DMS79 (cell line): Measurements from ENCODE around the gene RPL38.
A peak's percentile ranks its signal among the peaks of the same experiment; 100 is the strongest.

Experiments used
- DNase-seq: peaks from one replicate; lab custom pipeline; 2025; lab: John Stamatoyannopoulos, UW

RPL38 gene

DNA sequence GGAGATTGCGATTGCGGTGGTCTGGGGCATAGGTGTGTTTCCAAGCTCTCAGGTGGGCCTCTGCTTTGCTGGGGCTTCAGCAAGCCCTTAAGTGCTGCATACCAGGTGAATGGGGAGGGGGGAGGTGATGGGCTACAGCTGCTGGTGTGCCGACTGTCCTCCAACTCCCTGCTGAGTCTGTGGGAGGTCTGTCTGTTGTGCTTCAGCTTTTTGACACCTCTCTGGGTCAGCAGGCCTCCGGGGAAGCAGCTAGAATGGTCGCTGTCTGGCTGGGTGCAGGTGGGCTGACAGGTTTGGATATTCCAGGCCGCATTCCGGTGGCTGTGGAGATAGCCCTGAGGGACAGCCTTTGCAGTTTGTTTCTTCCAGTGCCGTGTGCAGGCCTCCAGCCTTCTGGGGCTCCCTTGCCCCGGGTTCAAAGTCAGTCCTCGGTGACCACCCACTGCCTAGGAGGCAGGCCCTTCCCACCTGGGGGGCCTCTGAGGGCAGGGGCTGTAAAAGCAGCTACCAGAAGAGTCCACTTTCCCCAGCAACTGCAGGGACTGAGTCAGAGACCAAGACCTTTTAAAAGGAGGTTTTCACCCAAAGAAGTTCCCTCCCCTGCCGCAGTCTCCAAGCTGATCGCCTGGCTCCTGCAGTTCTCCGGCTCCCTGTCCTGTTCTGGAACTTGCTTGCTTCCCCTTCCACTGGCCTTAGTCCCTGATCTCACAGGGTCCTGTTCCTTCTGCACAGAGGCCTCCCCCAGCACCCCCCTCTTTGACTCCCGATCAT lies 7.8 kb downstream of the RPL38 start:
- DNase-seq: no peak

DNA sequence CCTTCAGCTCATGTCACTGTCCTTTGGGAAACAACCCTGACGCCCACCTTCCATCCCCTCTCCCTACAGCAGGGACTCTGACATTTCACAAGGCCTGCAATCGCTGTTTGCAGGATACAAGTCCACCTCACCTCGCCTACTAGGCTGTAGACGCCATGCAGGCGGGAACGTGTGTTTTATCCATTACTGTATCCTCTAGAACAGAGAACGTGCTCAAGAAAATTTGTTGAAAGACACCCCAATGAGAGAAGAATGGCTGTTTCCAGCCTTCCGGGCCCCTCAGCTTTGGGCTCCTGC lies 8.4 kb downstream of the RPL38 start:
- no peak for DNase-seq

DNA sequence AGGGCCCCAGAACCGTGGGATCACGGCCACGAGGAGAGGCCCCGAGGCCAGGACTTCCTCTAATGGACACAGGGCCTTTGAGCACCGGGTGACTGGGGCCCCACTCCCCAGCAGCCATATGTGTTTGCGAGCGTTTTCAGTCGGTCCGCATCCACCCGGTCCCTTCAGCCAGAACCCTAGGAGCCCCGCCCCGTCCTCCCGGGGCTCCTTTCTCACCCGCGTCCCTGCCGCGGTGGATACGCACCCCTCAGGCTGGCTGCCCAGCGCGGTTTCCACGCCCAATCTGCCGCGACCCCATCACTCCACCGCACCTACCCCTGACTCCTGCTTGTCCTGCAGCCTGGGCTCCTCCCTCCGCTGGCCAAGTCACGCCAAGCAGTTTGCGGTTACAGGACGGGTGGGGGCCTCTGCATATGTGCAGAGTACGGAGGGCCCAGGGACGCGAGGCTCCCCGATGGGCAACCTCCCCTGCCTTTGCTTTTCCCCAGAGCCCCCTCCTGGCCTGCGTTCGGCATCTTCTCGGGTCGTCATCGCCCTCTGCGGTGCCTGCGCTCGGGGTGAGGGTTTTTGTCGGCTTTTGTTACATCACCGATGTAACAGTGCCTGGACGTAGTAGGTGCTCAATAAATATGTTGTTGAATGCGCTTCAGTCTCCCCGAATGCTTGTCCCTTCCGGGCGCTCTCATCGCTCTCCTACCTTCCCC lies 8.9 kb downstream of the RPL38 start:
- no peak for DNase-seq

DNA sequence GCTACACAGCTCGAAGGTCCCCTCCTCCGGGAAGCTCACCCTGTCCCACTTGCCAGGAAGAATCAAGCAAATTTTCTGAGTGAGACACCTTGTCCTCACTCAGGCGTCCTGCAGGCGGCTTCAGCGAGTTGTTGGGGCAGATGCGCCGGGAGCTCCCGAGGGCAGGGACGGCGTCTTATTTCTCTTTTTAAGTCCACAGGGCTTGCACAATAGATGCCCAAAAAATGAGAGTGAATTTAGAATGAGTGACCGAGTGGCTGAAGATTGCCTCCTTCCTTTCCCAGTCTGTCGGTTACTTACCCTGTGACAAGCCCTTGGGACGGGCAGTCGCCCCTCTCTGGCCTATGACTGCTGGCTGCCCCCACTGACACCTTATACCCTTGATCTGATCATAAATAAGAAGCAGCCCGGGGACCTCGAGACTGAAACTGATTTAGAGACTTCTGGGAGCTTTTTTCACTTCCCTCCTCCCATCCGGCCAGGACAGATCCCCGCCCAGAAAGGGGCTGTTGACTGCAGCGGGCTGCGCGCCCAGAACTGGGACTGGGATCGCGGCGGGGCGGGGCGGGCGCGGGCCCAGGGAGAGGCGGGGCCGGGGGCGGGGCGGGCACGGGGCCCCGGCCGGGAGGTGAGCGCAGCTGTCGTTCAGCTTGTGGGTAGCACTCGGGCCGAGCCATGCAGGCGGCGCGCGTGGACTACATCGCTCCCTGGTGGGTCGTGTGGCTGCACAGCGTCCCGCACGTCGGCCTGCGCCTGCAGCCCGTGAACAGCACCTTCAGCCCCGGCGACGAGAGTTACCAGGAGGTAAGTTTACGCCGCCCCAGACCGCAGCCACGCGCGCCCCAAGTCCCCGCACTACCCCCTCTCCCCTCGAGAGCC lies 9.7 kb downstream of the RPL38 start, which contains the start of gene TTYH2:
Gene TTYH2, plus strand, starts transcription at position 659 of the 879 bp plus-strand sequence. Its CDS starts 17 bp downstream, at position 676.
- DNase-seq: peak; percentile 15

DNA sequence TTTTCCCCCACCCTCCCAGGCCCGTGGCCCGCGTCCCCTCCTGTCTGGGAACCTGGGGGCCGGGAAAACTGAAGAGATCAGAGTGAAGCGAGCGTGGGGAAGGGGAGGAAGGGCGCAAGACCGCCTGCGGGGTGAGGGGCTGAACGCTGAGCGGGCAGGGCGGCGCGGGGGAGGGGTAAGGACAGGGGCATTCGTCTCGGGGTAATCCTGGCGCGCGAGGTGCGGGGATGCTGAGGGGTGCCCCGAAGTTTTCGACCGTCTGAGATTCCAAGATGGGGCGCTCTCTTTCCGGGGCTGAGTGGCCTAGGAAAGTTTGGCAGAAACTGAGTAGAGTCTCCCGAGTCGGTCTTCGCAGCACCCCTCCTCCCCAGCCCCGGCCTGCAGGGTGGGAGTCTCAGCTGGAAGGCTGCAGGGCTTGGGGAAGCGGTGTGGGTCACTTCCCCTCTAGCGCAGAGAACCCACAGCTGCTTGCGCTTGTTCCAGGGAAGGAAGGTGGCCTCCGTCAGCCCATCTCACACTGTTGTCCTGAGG lies 10.4 kb downstream of the RPL38 start:
- no peak for DNase-seq

DNA sequence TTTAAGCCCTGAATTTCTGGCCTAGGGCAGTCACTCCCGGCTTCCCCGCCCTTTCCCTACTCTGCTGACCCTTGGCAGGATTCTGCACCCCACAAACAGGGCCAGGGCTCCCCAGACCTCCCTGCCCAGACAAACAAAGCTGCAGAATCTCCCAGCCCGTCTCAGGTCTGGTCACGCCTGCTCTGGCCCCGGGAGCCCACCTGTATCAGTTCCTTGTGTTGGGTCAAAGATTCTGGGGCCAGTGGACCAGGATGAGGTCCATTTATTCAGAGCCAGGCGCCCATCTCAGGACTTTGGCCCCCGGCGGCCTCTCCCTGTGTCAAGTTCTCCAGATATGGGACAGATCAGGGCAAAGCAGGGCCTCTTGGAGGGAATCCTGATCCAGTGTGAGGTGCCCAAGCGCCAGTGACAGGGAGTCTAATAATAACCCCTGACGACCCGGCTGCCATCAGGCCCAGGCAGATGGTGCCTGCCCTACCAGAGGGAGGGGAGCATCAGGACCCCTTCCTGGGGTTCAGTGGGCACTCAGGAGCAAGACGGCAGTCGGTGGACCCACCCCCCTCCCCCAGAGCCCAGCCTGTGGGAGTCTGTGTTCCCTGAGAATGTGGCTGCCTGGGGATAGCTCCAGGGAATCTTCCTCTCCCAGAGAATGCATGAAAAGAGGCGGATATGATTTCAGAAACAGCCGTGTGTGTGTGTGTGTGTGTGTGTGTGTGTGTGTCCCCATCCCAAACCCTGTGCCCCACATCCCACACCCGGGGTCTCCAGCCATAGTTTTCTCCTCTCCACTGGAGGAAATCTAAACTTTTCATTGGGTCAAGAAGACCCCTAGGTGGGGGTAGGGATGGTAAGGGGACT lies 11.2 kb downstream of the RPL38 start:
- DNase-seq: no peak

- DNase-seq: no peak
Measured at GRCh38 chr17:74215342-74215727, 11.9 kb downstream of the RPL38 start.

GRCh38 chr17:74216505-74216904 lies 13.0 kb downstream of the RPL38 start:
- no peak for DNase-seq

GRCh38 chr17:74217037-74217730 lies 13.7 kb downstream of the RPL38 start:
- no peak for DNase-seq

- no peak for DNase-seq
Measured at GRCh38 chr17:74217888-74218287, 14.4 kb downstream of the RPL38 start.

DNA sequence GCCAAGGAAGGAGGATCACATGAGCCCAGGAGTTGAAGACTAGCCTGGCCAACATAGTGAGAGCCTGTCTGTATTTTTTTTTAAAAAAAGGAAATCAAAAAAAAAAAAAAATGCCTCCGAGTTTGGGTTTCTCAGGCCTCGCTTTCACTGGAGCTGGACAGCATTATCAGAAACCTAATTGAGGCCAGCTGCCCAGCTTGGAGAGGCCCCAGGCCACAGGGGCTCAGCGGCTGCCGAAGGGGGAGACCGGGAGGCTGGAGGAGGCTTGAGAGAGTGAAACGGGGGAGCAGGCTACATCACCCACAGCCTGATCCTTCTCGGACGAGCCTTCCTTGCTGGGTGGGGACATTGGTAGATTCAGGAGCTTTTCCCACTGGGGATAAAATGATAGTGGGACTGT lies 15.0 kb downstream of the RPL38 start:
- DNase-seq: no peak

DNA sequence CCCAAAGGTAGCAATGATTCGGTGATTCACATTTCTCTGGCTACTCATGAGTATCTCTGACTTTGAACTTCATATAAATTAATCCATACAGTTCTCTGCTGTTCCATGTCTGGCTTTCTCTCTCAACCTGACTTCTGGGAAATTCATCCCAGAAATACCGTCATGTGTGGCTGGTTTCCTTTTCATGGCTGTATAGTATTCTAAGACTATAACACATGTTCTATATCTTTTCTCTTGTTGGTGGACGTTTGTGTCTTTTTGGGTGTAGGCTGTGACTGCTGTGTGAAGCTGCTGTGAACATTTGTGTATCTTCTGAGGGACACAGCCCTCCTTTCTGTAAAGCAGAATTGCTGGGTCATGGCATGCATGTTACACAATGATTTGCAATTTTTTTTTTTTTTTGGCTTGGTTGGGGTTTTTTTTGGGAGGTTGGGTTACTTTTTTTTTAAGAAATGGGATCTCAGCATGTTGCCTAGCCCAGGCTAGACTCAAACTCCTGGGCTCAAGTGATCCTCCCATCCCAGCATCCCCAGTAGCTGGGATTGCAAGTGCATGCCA lies 16.2 kb downstream of the RPL38 start:
- DNase-seq: no peak

GRCh38 chr17:74220219-74220618 lies 16.7 kb downstream of the RPL38 start:
- DNase-seq: no peak

DNA sequence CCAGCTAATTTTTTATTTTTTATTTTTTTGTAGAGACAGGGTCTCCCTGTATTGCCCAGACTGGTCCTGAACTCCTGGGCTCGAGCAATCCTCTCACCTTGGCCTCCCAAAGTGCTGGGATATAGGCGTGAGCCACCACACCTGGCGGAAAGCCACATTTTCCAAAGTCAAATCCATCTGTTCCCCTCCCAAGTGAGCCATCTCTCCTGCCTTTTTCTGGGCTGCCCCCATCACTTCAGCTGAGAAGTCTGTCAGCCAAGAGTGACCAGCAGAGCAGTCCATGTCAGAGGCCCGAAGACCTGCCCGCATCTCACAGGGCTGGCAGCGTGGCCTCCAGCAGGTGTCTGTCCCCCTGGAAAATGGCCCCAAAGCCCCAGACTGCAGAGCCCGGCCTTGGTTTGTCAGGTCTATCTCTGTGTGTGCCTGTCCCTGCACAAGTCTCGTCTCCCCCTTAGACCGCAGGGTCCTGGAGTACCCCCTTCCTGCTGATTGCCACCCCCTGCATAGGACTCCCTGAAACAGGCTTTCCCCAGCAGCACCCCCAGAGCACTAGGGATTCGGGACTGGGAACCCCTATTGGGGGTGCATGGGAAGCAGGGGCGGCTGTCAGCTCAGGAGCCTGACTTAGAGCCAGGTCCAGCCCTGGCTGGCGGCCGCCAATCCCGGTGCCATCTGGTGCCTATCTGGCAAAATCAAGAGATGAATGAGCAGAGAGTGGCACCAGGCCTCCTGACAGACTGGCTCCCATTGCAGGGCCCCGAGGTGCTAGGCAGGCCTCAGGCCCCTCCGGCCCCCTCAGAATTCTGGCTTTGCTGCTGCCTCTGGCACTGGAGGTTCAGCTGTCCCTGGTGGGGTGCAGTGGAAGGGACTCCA lies 17.7 kb downstream of the RPL38 start:
- DNase-seq: no peak

DNA sequence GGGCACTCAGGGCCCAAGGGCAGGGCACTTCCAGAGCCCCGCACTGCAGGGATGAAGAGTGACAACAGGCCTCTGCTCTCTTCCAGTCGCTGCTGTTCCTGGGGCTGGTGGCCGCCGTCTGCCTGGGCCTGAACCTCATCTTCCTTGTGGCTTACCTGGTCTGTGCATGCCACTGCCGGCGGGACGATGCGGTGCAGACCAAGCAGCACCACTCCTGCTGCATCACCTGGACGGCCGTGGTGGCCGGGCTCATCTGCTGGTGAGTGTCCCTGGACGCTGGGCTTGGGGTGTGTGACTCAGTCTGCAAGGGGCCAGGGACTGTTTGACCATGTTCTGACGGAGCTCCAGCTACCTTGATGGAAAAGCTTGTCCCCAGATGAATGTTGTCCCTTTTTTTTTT lies 18.9 kb downstream of the RPL38 start:
- DNase-seq: no peak

DNA sequence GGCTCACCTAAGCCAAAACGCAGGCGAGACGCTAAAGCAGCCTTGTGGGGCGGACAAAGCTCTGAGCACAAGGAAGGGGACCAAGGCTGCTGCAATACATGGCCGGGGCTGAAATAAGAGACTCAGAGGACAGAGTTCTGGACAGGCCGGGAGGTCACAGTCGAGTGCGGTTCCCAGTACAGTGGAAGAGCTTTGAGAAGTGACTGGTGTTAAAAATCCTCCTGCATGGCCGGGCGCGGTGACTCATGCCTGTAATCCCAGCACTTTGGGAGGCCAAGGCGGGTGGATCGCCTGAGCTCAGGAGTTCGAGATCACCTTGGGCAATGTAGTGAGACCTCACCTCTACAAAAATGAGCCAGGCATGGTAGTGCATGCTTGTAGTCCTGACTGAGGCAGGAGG lies 20.4 kb downstream of the RPL38 start:
- no peak for DNase-seq

DNA sequence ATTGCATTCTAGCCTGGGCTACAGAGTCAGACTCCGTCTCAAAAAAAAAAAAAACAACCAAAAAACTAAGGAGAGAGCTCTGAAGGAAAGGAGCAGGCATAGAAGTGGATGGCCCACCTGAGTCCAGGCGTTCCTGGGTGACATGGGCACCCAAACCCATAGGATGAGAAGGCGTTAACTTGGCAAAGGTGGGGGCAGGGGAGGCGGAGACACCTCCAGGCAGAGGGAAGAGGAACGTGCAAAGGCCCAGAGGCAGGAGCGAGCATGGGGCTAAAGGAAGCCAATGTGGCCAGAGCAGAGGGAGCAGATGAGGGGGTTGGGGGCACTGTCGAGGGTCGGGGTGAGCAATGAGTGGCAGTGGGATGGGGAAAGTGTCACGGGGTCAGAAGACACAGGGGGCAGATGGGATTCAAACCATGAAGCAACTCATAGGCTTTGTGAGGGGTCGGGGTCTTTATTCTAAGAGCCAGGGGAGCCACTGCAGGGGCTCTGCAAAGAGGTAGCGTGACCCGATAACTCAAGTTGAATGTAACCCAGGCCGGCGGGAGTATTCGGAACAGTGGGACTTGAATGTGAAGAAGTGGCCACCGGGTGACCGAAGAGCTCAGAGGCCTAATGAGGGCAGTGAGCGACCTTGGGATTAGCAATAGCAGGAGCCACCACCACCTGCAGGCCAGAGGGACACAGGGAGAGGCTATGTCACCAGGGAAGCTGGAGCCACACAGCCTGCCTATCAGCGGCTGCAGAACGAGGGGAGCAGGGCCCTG lies 21.7 kb downstream of the RPL38 start:
- no peak for DNase-seq

DNA sequence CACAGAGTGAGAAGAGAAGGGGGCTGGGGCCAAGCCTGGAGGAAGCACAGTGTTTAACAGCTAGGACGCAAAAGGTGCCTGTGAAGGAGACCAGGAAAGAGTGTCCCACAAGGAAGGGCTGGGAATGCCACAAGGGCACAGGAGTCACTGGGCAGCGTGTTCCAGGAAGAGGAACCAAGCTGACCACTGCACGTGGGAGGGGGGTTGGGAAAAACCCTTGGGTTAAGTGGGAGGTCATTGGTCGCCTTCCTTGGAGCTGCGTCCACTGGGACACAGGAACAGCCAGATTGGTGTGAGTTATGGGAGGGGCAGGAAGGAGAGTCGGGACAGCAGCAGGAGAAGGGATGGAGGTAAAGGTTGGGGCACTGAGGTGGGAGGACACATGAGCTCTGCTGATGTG lies 22.8 kb downstream of the RPL38 start:
- DNase-seq: no peak
